Central memory CD8-positive, alpha-beta T cell (primary cell): ENCODE results near the gene CC2D2A.

Experiments
- ATAC-seq: fragments of 150-1000 bp; cut with Tn5 transposase; replicated peaks from 2 replicates; pipeline ENCODE4 v1.10.0; 2022; ENCODE audit warnings: mild to moderate bottlenecking, moderate FRiP score, moderate number of reproducible peaks; ENCODE audit not compliant: poor library complexity, severe bottlenecking; ENCODE audit errors: extremely low read depth
- DNase-seq, 2 donors: peaks; one replicate each; pipeline ENCODE4 v3.0.0; 2021; ENCODE audit warnings: low spot score in 2 of 2
- H3K27ac Mint-ChIP-seq: one replicate; pipeline ENCODE4 v1.8.0; 2022; ENCODE audit warnings: low read depth, mild to moderate bottlenecking, moderate library complexity, mixed read lengths
- H3K27me3 Mint-ChIP-seq: one replicate; pipeline ENCODE4 v1.8.0; 2022; ENCODE audit warnings: mixed read lengths
- H3K36me3 Mint-ChIP-seq: one replicate; pipeline ENCODE4 v1.8.0; 2022; ENCODE audit warnings: mild to moderate bottlenecking, moderate library complexity, mixed read lengths; ENCODE audit not compliant: insufficient read depth
- H3K4me1 Mint-ChIP-seq: one replicate; pipeline ENCODE4 v1.8.0; 2022; ENCODE audit warnings: mixed read lengths
- H3K4me3 Mint-ChIP-seq: one replicate; pipeline ENCODE4 v1.8.0; 2022; ENCODE audit warnings: mild to moderate bottlenecking, moderate library complexity, mixed read lengths
- H3K9me3 Mint-ChIP-seq: one replicate; pipeline ENCODE4 v1.8.0; 2022; ENCODE audit warnings: mixed read lengths

The CC2D2A gene

DNA sequence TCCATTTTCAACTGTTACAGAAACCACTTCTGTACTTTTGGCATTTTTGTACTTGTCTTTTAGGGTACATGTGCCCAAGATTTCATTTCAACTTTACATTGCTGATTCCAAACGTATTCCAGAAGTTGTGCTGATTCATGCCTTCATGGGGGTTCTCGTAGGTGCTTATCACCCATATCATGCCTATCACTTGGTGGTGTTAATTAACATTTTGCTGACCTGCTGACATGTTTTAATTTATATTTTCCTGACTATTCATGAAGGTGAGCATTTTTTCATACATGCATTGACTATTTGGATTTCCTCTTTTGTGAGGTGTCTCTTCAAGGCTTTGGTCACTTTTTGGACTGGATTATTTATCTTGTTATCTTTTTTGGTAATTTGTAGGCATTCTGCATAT, 64.1 kb downstream of the CC2D2A start:
- no peaks in the 10 kb centered on the region for H3K9me3 Mint-ChIP-seq
- H3K36me3 Mint-ChIP-seq, result peaks cover 2% of the 10 kb centered on the region
- H3K4me3 Mint-ChIP-seq, result no peak overlapping the region
- DNase-seq (no peak), ATAC-seq (no peak)
- H3K27ac Mint-ChIP-seq, result no peak overlapping the region
- H3K4me1 Mint-ChIP-seq, result no peaks in the 10 kb centered on the region
- no peaks in the 10 kb centered on the region for H3K27me3 Mint-ChIP-seq

DNA sequence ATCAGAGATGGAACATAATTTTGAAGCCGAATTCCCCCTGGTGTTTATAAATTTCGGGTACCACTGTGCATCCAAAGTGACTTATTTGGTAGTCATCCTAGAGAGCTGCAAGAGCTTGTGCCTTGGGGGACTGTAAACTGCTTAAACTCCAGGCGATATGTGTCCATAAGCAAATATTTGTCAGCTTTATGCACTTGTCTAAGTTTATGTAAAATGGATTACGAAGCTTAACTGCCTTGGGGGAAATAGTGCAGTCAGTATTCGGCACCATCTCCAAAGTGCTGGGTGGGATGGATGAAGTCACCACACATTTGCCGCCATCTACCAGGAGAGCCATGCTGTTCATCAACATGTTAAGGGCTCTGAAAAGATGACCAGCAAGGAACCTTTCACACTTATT, 65.9 kb downstream of the CC2D2A start:
- no peaks in the 10 kb centered on the region for H3K4me1 Mint-ChIP-seq
- no peak for ATAC-seq
- DNase-seq, result no peak
- no peaks in the 10 kb centered on the region for H3K9me3 Mint-ChIP-seq
- no peaks in the 10 kb centered on the region for H3K27me3 Mint-ChIP-seq
- peaks cover 2% of the 10 kb centered on the region for H3K36me3 Mint-ChIP-seq
- H3K4me3 Mint-ChIP-seq, result no peak overlapping the region
- H3K27ac Mint-ChIP-seq, result no peak overlapping the region

- Mint-ChIP-seq H3K27ac (no peak overlapping the region), H3K36me3 (peaks cover 2% of the 10 kb centered on the region), H3K4me3 (no peak overlapping the region), H3K27me3 (no peaks in the 10 kb centered on the region), H3K9me3 (no peaks in the 10 kb centered on the region), H3K4me1 (no peaks in the 10 kb centered on the region)
- ATAC-seq (no peak), DNase-seq (no peak)
Measured at GRCh38 chr4:15536552-15537499, 67.1 kb downstream of the CC2D2A start.

DNA sequence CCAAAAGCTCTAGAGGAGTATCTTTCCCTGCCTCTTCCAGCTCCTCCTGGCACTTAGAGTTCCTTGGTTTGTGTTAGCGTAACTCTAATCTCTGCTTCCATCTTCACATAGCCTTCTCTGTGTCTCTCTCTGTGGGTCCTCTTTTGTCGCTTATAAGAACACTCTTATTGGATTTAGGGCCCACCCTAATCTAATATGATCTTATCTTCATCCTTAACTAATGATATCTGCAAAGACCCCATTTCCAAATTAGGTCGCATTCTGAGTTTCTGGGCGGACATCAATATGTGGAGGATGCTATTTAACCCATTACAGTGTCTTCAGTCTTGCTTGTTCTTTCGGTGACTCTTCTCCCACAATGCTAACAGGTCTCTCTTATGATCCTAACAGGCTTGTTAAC, 72.3 kb downstream of the CC2D2A start:
- no peaks in the 10 kb centered on the region for H3K9me3 Mint-ChIP-seq
- H3K27me3 Mint-ChIP-seq, result no peaks in the 10 kb centered on the region
- H3K36me3 Mint-ChIP-seq, result peaks cover 2% of the 10 kb centered on the region
- DNase-seq (no peak), ATAC-seq (no peak)
- no peak overlapping the region for H3K27ac Mint-ChIP-seq
- peaks cover 5% of the 10 kb centered on the region for H3K4me1 Mint-ChIP-seq
- H3K4me3 Mint-ChIP-seq, result no peak overlapping the region

- peaks cover 10% of the 10 kb centered on the region for H3K4me1 Mint-ChIP-seq
- H3K27me3 Mint-ChIP-seq, result no peaks in the 10 kb centered on the region
- H3K9me3 Mint-ChIP-seq, result no peaks in the 10 kb centered on the region
- no peak overlapping the region for H3K27ac Mint-ChIP-seq
- ATAC-seq (no peak), DNase-seq (no peak)
- no peak overlapping the region for H3K4me3 Mint-ChIP-seq
- H3K36me3 Mint-ChIP-seq, result peaks cover under 1% of the 10 kb centered on the region
Measured at GRCh38 chr4:15542760-15543159, 73.1 kb downstream of the CC2D2A start.

GRCh38 chr4:15543537-15544247, 74.0 kb downstream of the CC2D2A start:
- no peaks in the 10 kb centered on the region for H3K27me3 Mint-ChIP-seq
- H3K9me3 Mint-ChIP-seq, result no peaks in the 10 kb centered on the region
- H3K36me3 Mint-ChIP-seq, result no peaks in the 10 kb centered on the region
- DNase-seq (no peak), ATAC-seq (no peak)
- H3K27ac Mint-ChIP-seq, result no peak overlapping the region
- peaks cover 10% of the 10 kb centered on the region for H3K4me1 Mint-ChIP-seq
- no peak overlapping the region for H3K4me3 Mint-ChIP-seq

DNA sequence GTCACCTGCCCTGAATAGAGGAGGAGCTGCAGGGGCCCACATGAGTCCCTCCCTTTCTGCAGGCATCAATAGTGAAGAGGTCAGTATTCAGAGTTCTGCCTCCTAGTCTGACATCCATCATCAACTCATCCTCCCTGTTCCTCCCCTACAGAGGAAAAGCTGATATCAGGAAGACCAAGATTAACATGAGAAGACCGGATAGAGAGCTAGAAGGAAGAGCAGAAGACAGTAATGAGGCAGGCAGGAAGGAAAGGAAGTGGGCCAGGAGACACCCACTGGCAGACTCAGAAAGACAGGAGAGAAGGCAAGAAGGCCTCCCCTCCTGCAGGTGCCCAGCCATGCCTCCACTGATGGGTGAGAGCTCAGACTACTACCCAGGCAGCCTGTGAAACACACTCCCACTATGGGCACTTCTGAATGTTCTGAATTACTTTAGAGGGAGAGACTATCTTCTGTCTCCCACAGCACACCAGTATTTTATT, 74.6 kb downstream of the CC2D2A start:
- Mint-ChIP-seq H3K9me3 (no peaks in the 10 kb centered on the region), H3K27ac (no peak overlapping the region), H3K36me3 (no peaks in the 10 kb centered on the region), H3K27me3 (no peaks in the 10 kb centered on the region), H3K4me1 (peaks cover 10% of the 10 kb centered on the region), H3K4me3 (no peak overlapping the region)
- no peak for ATAC-seq
- no peak for DNase-seq

DNA sequence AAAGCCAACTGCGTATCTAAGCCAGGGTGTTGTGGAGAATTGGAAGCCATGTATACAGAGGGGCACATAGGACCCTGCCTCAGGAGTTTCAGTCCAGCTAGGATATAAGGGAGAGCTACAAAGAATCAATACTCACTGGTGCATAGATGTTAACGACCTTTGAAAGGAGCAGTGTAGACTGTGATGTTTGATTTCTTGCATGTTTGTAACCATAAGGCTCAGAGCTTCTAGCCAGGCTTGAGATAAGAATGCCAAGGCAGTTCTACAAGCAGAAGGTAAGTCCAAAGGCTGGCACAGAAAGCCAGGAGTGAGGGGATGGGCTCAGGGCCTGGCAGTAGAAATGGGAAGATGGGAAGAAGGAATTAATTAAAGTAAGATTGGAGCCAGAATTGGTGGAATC, 75.7 kb downstream of the CC2D2A start:
- ATAC-seq (no peak), DNase-seq (no peak)
- Mint-ChIP-seq H3K9me3 (no peaks in the 10 kb centered on the region), H3K27me3 (no peaks in the 10 kb centered on the region), H3K36me3 (no peaks in the 10 kb centered on the region), H3K4me1 (peaks cover 10% of the 10 kb centered on the region), H3K4me3 (no peak overlapping the region), H3K27ac (no peak overlapping the region)

DNA sequence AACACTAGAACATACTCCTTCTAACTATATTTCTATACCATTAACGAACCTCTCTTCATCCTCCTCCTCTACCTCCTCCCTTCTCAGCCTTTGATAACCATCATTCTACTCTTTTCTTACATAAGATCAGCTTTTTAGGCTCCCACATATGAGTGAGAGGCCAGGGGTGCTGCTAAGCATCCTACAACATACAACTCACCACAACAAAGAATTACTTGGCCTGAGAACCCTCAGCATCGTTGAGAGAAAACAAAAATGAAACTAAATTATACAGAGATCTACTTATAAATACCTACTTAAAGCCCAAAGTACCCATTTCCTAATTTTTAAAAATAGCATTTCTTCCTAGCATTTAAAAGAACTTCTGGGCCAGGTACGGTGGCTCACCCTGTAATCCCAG, 77.7 kb downstream of the CC2D2A start:
- H3K27ac Mint-ChIP-seq, result peak overlapping the region; percentile 15
- DNase-seq (no peak), ATAC-seq (peak; percentile 93)
- no peaks in the 10 kb centered on the region for H3K9me3 Mint-ChIP-seq
- peaks cover 10% of the 10 kb centered on the region for H3K4me1 Mint-ChIP-seq
- no peaks in the 10 kb centered on the region for H3K36me3 Mint-ChIP-seq
- no peaks in the 10 kb centered on the region for H3K27me3 Mint-ChIP-seq
- H3K4me3 Mint-ChIP-seq, result peak overlapping the region; percentile 30

GRCh38 chr4:15550491-15550890, 80.8 kb downstream of the CC2D2A start:
- ATAC-seq, result no peak
- Mint-ChIP-seq H3K27me3 (no peaks in the 10 kb centered on the region), H3K36me3 (no peaks in the 10 kb centered on the region)

DNA sequence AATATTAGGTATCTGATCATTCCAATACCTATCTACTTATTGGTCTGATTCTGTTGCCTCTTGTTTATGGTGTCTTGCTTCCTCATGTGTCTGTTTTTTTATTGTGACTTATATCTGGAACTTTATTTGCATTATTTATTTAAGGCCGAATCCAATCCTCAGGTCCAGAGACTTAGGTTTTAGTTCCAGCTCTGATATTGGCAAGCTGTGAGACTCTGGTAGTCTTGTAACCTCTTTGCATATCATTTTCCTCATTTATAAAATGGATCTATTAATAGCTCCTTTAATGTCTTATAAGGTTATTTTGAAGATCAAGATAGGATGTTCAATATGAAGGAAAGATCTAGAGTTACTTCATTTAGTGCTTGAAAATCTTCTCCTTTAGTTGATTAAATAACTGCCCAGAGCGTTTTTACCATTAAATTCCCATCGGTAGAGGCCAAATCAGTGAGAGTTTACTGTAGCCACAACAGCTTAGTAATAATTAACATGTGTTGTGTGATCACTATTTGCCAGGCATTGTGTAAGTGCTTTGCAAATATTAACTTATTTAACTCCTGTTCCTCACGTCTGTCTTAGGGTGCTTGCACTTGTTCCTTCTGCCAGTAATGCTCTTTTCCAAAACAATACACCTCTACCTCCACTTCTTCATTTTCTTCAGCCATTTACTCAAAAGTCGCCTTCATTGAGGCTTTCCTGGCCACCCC, 82.2 kb downstream of the CC2D2A start:
- no peak for DNase-seq
- Mint-ChIP-seq H3K4me1 (peaks cover 6% of the 10 kb centered on the region), H3K27ac (no peak overlapping the region), H3K9me3 (no peaks in the 10 kb centered on the region), H3K27me3 (no peaks in the 10 kb centered on the region), H3K36me3 (no peaks in the 10 kb centered on the region), H3K4me3 (no peak overlapping the region)
- ATAC-seq, result no peak

More at GRCh38 chr4:15550491-15550890, 80.8 kb downstream of the CC2D2A start:
- Mint-ChIP-seq H3K9me3 (no peaks in the 10 kb centered on the region), H3K4me3 (no peak overlapping the region), H3K4me1 (peaks cover 10% of the 10 kb centered on the region), H3K27ac (no peak overlapping the region)
- DNase-seq, result no peak

DNA sequence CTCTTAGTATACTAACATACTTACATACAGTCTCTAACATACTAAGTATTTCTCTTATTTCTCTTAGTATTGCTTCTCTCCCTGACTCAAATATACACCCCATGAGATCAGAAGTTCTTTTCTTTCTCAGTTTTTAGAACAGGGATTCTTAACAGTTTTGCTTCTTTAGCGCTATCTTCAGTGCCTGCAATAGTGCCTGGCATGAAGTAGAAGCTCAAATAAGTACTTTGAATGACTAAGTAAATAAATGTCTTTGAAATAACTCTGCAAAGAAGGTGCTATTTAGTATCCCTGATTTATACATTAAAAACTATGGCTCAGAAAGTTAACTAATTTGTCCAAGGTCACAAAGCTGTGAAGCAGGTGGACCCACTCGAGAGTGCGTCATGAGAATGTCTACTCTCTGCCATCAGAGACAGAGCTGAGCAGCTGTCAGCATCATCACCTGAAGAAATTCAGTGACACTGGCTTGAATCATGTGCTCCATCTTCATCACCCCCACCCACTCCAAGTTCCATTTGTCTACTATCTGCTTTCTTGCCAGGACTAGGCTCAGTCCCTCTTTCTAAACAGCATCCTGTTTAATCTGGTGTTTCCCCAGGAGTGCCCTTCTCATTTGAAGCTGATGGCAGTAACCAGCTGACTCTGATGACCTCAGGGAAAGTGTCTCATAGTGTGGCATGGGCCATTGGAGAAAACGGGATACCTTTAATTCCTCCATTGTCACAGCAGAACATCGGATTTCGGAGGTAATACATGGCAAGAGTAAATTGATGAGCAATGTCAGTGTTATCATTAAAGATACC, 83.1 kb downstream of the CC2D2A start:
- H3K36me3 Mint-ChIP-seq, result no peaks in the 10 kb centered on the region
- H3K27ac Mint-ChIP-seq, result no peak overlapping the region
- H3K27me3 Mint-ChIP-seq, result no peaks in the 10 kb centered on the region
- H3K4me3 Mint-ChIP-seq, result no peak overlapping the region
- H3K9me3 Mint-ChIP-seq, result no peaks in the 10 kb centered on the region
- ATAC-seq (no peak), DNase-seq (no peak)
- no peaks in the 10 kb centered on the region for H3K4me1 Mint-ChIP-seq
